GM12878 (cell line): ENCODE data around the gene CAPN9.

Experiments
- BCL11A ChIP-seq: IDR thresholded peaks from 2 replicates; pipeline ENCODE4 v1.6.1; 2011; ENCODE audit warnings: low read depth, low read length
- KDM1A ChIP-seq: fragments of 200-600 bp; sonication (generic); IDR thresholded peaks from 2 replicates; pipeline ENCODE4 v1.6.1; 2016; ENCODE audit warnings: borderline replicate concordance
- MTA2 ChIP-seq: fragments of 450-650 bp; IDR thresholded peaks from 2 replicates; pipeline ENCODE4 v1.6.1; 2016; ENCODE audit warnings: low read depth, mild to moderate bottlenecking, moderate library complexity
- MTA3 ChIP-seq: IDR thresholded peaks from 2 replicates; pipeline ENCODE4 v1.6.1; 2012; ENCODE audit warnings: low read length, inconsistent platforms, borderline replicate concordance
- MXI1 ChIP-seq: fragments of 150-350 bp; IDR thresholded peaks from 2 replicates; pipeline ENCODE4 v1.6.1; 2011; ENCODE audit warnings: low read depth, mild to moderate bottlenecking, inconsistent platforms, low read length, improper control_type of control experiment
- NRF1 ChIP-seq: conservative IDR thresholded peaks from 2 replicates; pipeline ENCODE4 v1.6.1; 2011; ENCODE audit warnings: mild to moderate bottlenecking, low read depth, low read length, improper control_type of control experiment
- RFX5 ChIP-seq: IDR thresholded peaks from 2 replicates; pipeline ENCODE4 v1.6.1; 2011; ENCODE audit warnings: low read depth, low read length, improper control_type of control experiment
- SMC3 ChIP-seq: IDR thresholded peaks from 2 replicates; pipeline ENCODE4 v1.6.1; 2011; ENCODE audit warnings: low read length, improper control_type of control experiment, borderline replicate concordance
- TAF1 ChIP-seq: IDR thresholded peaks from 2 replicates; pipeline ENCODE4 v1.6.1; 2011; ENCODE audit warnings: mild to moderate bottlenecking, low read depth, low read length, borderline replicate concordance
- YY1 ChIP-seq: IDR thresholded peaks from 2 replicates; pipeline ENCODE4 v1.6.1; 2011; ENCODE audit warnings: low read depth, mild to moderate bottlenecking, low read length
- TF ChIP-seq, protein P1 (sequence below), 3 experiments: IDR thresholded peaks in 2 of 3; conservative IDR thresholded peaks in 1 of 3; 2 replicates each; pipeline ENCODE4 v1.5.1; 2011; ENCODE audit warnings: low read depth in 3 of 3, low read length in 3 of 3, mild to moderate bottlenecking in 3 of 3, control low read depth in 2 of 3, moderate library complexity in 2 of 3, inconsistent platforms in 1 of 3, mixed read lengths in 1 of 3; ENCODE audit not compliant: control insufficient read depth in 2 of 3, insufficient read depth in 1 of 3; ENCODE audit errors: extremely low read depth in 1 of 3
- TF ChIP-seq, protein P2 (sequence below): IDR thresholded peaks from 2 replicates; pipeline ENCODE4 v1.6.1; 2012; ENCODE audit warnings: mild to moderate bottlenecking, low read depth, low read length
- TF ChIP-seq, protein P3 (sequence below): IDR thresholded peaks from 2 replicates; pipeline ENCODE4 v1.6.1; 2012; ENCODE audit warnings: low read depth, low read length, improper control_type of control experiment

DNA sequence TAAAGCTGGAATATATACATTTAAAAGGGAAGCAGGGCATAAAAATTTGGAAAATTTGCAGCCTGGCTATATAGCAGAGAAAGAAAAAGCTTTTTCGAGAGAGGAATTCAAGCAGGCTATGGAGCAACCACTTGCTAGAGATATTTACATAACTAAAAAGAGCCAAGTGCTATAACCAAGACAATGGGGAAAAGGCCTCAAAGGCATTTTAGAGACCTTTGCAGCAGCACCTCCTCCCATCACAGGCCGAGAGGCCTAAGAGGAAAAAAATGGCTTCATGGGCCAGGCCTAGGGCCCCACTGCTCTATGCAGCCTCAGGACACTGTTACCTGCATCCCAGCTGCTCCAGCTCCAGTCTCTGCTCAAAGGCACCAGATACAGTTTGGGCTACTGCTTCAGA is 37.0 kb downstream of the CAPN9 start:
- TF ChIP-seq MTA2 = no peak
- TF ChIP-seq, protein P1, sequence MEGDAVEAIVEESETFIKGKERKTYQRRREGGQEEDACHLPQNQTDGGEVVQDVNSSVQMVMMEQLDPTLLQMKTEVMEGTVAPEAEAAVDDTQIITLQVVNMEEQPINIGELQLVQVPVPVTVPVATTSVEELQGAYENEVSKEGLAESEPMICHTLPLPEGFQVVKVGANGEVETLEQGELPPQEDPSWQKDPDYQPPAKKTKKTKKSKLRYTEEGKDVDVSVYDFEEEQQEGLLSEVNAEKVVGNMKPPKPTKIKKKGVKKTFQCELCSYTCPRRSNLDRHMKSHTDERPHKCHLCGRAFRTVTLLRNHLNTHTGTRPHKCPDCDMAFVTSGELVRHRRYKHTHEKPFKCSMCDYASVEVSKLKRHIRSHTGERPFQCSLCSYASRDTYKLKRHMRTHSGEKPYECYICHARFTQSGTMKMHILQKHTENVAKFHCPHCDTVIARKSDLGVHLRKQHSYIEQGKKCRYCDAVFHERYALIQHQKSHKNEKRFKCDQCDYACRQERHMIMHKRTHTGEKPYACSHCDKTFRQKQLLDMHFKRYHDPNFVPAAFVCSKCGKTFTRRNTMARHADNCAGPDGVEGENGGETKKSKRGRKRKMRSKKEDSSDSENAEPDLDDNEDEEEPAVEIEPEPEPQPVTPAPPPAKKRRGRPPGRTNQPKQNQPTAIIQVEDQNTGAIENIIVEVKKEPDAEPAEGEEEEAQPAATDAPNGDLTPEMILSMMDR (IDR thresholded peaks at IDR 0.05 in 2 of 3, conservative IDR thresholded peaks at IDR 0.05 in 1 of 3; ENCODE audit: control insufficient read depth in 2 of 3, extremely low read depth in 1 of 3, insufficient read depth in 1 of 3, low read depth in 3 of 3, low read length in 3 of 3) = no peak
- TF ChIP-seq MTA3 = no peak
- TF ChIP-seq MXI1 = no peak
- TF ChIP-seq YY1 = no peak
- TF ChIP-seq KDM1A = no peak
- TF ChIP-seq, protein P2, sequence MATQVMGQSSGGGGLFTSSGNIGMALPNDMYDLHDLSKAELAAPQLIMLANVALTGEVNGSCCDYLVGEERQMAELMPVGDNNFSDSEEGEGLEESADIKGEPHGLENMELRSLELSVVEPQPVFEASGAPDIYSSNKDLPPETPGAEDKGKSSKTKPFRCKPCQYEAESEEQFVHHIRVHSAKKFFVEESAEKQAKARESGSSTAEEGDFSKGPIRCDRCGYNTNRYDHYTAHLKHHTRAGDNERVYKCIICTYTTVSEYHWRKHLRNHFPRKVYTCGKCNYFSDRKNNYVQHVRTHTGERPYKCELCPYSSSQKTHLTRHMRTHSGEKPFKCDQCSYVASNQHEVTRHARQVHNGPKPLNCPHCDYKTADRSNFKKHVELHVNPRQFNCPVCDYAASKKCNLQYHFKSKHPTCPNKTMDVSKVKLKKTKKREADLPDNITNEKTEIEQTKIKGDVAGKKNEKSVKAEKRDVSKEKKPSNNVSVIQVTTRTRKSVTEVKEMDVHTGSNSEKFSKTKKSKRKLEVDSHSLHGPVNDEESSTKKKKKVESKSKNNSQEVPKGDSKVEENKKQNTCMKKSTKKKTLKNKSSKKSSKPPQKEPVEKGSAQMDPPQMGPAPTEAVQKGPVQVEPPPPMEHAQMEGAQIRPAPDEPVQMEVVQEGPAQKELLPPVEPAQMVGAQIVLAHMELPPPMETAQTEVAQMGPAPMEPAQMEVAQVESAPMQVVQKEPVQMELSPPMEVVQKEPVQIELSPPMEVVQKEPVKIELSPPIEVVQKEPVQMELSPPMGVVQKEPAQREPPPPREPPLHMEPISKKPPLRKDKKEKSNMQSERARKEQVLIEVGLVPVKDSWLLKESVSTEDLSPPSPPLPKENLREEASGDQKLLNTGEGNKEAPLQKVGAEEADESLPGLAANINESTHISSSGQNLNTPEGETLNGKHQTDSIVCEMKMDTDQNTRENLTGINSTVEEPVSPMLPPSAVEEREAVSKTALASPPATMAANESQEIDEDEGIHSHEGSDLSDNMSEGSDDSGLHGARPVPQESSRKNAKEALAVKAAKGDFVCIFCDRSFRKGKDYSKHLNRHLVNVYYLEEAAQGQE = no peak
- TF ChIP-seq, protein P3, sequence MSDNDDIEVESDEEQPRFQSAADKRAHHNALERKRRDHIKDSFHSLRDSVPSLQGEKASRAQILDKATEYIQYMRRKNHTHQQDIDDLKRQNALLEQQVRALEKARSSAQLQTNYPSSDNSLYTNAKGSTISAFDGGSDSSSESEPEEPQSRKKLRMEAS = no peak
- TF ChIP-seq TAF1 = no peak
- no peak for TF ChIP-seq RFX5
- TF ChIP-seq BCL11A = no peak
- TF ChIP-seq SMC3 = no peak
- no peak for TF ChIP-seq NRF1
